NB4 (cell line): ENCODE data around the gene SELENOV.

Source experiments
- MAX ChIP-seq: IDR thresholded peaks from 2 replicates; pipeline ENCODE4 v1.6.1; 2011; ENCODE audit warnings: low read depth, low read length
- POLR2A ChIP-seq: IDR thresholded peaks from 2 replicates; pipeline ENCODE4 v1.6.1; 2011; ENCODE audit warnings: mild to moderate bottlenecking; ENCODE audit not compliant: insufficient read length; ENCODE audit errors: extremely low read depth
- TF ChIP-seq, protein P1 (sequence below): IDR thresholded peaks from one replicate; pipeline ENCODE4 v1.5.1; 2012; ENCODE audit warnings: low read depth, low read length

GRCh38 chr19:39514840-39515550, at the start of gene SELENOV:
- TF ChIP-seq POLR2A = no peak
- TF ChIP-seq, protein P1, sequence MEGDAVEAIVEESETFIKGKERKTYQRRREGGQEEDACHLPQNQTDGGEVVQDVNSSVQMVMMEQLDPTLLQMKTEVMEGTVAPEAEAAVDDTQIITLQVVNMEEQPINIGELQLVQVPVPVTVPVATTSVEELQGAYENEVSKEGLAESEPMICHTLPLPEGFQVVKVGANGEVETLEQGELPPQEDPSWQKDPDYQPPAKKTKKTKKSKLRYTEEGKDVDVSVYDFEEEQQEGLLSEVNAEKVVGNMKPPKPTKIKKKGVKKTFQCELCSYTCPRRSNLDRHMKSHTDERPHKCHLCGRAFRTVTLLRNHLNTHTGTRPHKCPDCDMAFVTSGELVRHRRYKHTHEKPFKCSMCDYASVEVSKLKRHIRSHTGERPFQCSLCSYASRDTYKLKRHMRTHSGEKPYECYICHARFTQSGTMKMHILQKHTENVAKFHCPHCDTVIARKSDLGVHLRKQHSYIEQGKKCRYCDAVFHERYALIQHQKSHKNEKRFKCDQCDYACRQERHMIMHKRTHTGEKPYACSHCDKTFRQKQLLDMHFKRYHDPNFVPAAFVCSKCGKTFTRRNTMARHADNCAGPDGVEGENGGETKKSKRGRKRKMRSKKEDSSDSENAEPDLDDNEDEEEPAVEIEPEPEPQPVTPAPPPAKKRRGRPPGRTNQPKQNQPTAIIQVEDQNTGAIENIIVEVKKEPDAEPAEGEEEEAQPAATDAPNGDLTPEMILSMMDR = no peak
- TF ChIP-seq MAX = no peak
